B cell (primary cell): Measurements from ENCODE around the gene SHB. TPM values are rescaled to one million over a fixed set of nuclear protein-coding genes. Genes with fewer than 3 reads are reported as not detected.

ENCODE experiments used
- ATAC-seq: fragments of 200-7000 bp; cut with Tn5 transposase; one replicate; pipeline ENCODE4 v1.10.0; 2021; ENCODE audit warnings: low read depth, mild to moderate bottlenecking, moderate number of reproducible peaks, moderate library complexity
- CTCF ChIA-PET: fragments of 350-600 bp; sonication (Branson Sonifier 250); formaldehyde crosslinking; loops from one replicate; lab custom pipeline; 2021; ENCODE audit warnings: antibody characterized with exemption, inconsistent platforms; lab: Charles Lee
- POLR2A ChIA-PET: fragments of 350-600 bp; sonication (Branson Sonifier 250); formaldehyde crosslinking; loops from one replicate; lab custom pipeline; 2021; ENCODE audit warnings: antibody characterized with exemption; lab: Charles Lee
- DNase-seq: peaks from one replicate; pipeline ENCODE4 v3.0.0; 2013
- H2AFZ ChIP-seq: 2 replicates; pipeline ENCODE4 v1.6.1; 2012; ENCODE audit warnings: mild to moderate bottlenecking, low read depth, low read length; ENCODE audit not compliant: insufficient read depth, poor library complexity, severe bottlenecking
- H3K27ac ChIP-seq, 2 donors: 1 replicate in 1 of 2; 2 replicates in 1 of 2; pipeline ENCODE4 v1.5.1; 2012 to 2013; ENCODE audit warnings: low read length in 2 of 2, mild to moderate bottlenecking in 2 of 2, moderate library complexity in 1 of 2
- H3K27me3 ChIP-seq, 4 experiments: fragments of 200-600 bp in 1 of 4; sonication (generic) in 1 of 4; replicated peaks in 1 of 4; 1 replicate in 2 of 4; 2 replicates in 2 of 4; pipeline versions ENCODE4 v1.6.1 to v1.7.0; 2013 to 2016; ENCODE audit warnings: low read length in 3 of 4, mild to moderate bottlenecking in 2 of 4, mixed read lengths in 1 of 4, moderate library complexity in 1 of 4; ENCODE audit not compliant: insufficient read depth in 4 of 4, control insufficient read depth in 3 of 4; ENCODE audit errors: control extremely low read depth in 1 of 4
- H3K36me3 ChIP-seq, 2 experiments: replicated peaks in 1 of 2; 1 replicate in 1 of 2; 2 replicates in 1 of 2; pipeline versions ENCODE4 v1.6.1 to v1.7.1; 2013; ENCODE audit warnings: low read length in 1 of 2; ENCODE audit not compliant: insufficient read depth in 2 of 2, control insufficient read depth in 1 of 2; ENCODE audit errors: control extremely low read depth in 1 of 2, extremely low read depth in 1 of 2
- H3K4me1 ChIP-seq, 2 donors: fragments of 200-600 bp in 1 of 2; sonication (generic) in 1 of 2; 1 replicate in 1 of 2; 2 replicates in 1 of 2; pipeline versions ENCODE4 v1.5.1 to v1.6.1; 2013 to 2017; ENCODE audit warnings: low read length in 2 of 2; ENCODE audit not compliant: control insufficient read depth in 2 of 2, insufficient read depth in 2 of 2
- H3K4me2 ChIP-seq: replicated peaks from 2 replicates; pipeline ENCODE3; 2012; ENCODE audit warnings: mild to moderate bottlenecking, low read depth, low read length; ENCODE audit not compliant: poor library complexity, severe bottlenecking
- H3K4me3 ChIP-seq, 5 experiments: fragments of 200-600 bp in 1 of 5; sonication (generic) in 1 of 5; 1 replicate in 3 of 5; 2 replicates in 2 of 5; pipeline versions ENCODE4 v1.5.1 to v1.7.0; 2011 to 2016; ENCODE audit warnings: low read length in 4 of 5, mild to moderate bottlenecking in 4 of 5, low read depth in 2 of 5, control low read depth in 1 of 5, moderate library complexity in 1 of 5; ENCODE audit not compliant: insufficient read depth in 1 of 5; ENCODE audit errors: control extremely low read depth in 1 of 5, extremely low read depth in 1 of 5
- H3K79me2 ChIP-seq: fragments of 200-600 bp; sonication (generic); one replicate; pipeline ENCODE4 v1.6.0; 2016; ENCODE audit warnings: low read length; ENCODE audit not compliant: control insufficient read depth, insufficient read depth
- H3K9ac ChIP-seq: fragments of 200-600 bp; sonication (generic); 2 replicates; pipeline ENCODE4 v1.6.1; 2017; ENCODE audit warnings: mild to moderate bottlenecking, low read length, moderate library complexity
- H3K9me3 ChIP-seq, 3 donors: one replicate each; pipeline versions ENCODE4 v1.6.1 to v1.7.1; 2013; ENCODE audit warnings: low read length in 2 of 3; ENCODE audit not compliant: control insufficient read depth in 2 of 3, insufficient read depth in 1 of 3; ENCODE audit errors: control extremely low read depth in 1 of 3
- H4K20me1 ChIP-seq: 2 replicates; pipeline ENCODE4 v1.6.0; 2012; ENCODE audit warnings: mild to moderate bottlenecking, low read length; ENCODE audit not compliant: insufficient read depth, control insufficient read depth, poor library complexity, severe bottlenecking
- H3K27ac Mint-ChIP-seq: one replicate; pipeline ENCODE4 v1.8.0; 2021; ENCODE audit warnings: mixed read lengths
- H3K27me3 Mint-ChIP-seq: one replicate; pipeline ENCODE4 v1.8.0; 2021; ENCODE audit warnings: mixed read lengths
- H3K4me1 Mint-ChIP-seq: one replicate; pipeline ENCODE4 v1.8.0; 2021; ENCODE audit warnings: mixed read lengths
- H3K4me3 Mint-ChIP-seq: one replicate; pipeline ENCODE4 v1.8.0; 2021; ENCODE audit warnings: mixed read lengths
- H3K9me3 Mint-ChIP-seq: one replicate; pipeline ENCODE4 v1.8.0; 2022; ENCODE audit warnings: mixed read lengths; ENCODE audit not compliant: insufficient read depth
- CTCF ChIP-seq: fragments of 200-600 bp; IDR thresholded peaks from one replicate; pipeline ENCODE4 v1.8.0; 2022; ENCODE audit warnings: antibody characterized with exemption, mild to moderate bottlenecking
- EZH2 ChIP-seq: IDR thresholded peaks from 2 replicates; pipeline ENCODE4 v1.6.1; 2012; ENCODE audit warnings: borderline replicate concordance, low read depth, mild to moderate bottlenecking, moderate library complexity, low read length; ENCODE audit not compliant: insufficient read depth, poor library complexity, severe bottlenecking
- WGBS: methylation state at CpG from one replicate; pipeline ENCODE4 v1.1.5; 2013; ENCODE audit warnings: missing lambda C conversion rate; ENCODE audit not compliant: insufficient coverage; 5-methylcytosine and 5-hydroxymethylcytosine counted together
- intact Hi-C: fragments of 100-400 bp; cut with micrococcal nuclease; formaldehyde crosslinking; loops from one replicate; pipeline ENCODE4 v1.10.0; 2022
- polyA plus RNA-seq: library from polyadenylated mRNA; depleted of rRNA; stranded (reverse); fragments of >200 nt; gene quantifications from 2 replicates; pipeline ENCODE4 v1.2.3, GENCODE V29; 2012
- total RNA-seq, 2 donors: library from RNA; stranded (reverse); fragments of 120-200 nt in 1 of 2; gene quantifications; 1 replicate in 1 of 2; 2 replicates in 1 of 2; pipeline versions ENCODE4 v1.2.3 to v1.2.4, GENCODE V29; 2013 to 2022

SHB gene
- total and polyA plus RNA-seq, 2 donors (not counting 1 experiment from before 2014, with no cell fraction given), result 0.06 to 1.9 TPM

GRCh38 chr9:37931592-37931991 lies 137.4 kb downstream of the SHB start:
- no peaks in the 10 kb centered on the region for H3K4me1 Mint-ChIP-seq
- H3K4me1 ChIP-seq, result no peaks in the 10 kb centered on the region
- WGBS, result no CpG with 5 or more reads among the region's 5 CpGs
- no peak overlapping the region for H3K27ac Mint-ChIP-seq
- TF ChIP-seq EZH2, result no peak
- no peak for TF ChIP-seq CTCF
- no peak for ATAC-seq
- no peaks in the 10 kb centered on the region for H3K27me3 ChIP-seq
- H3K27ac ChIP-seq, result no peak overlapping the region
- H3K9me3 Mint-ChIP-seq, result no peaks in the 10 kb centered on the region
- no peaks in the 10 kb centered on the region for H3K79me2 ChIP-seq
- DNase-seq, result no peak
- peaks cover 0 to 4% (median 4%) of the 10 kb centered on the region in 3 donors for H3K9me3 ChIP-seq
- CTCF ChIA-PET, result no interaction called here
- intact Hi-C loops, result no loop called here
- H3K4me3 ChIP-seq, result no peak overlapping the region
- no peaks in the 10 kb centered on the region for H3K36me3 ChIP-seq
- POLR2A ChIA-PET, result no interaction called here
- H3K4me3 Mint-ChIP-seq, result no peak overlapping the region
- no peak overlapping the region for H3K9ac ChIP-seq
- H3K4me2 ChIP-seq, result no peak overlapping the region
- no peaks in the 10 kb centered on the region for H4K20me1 ChIP-seq
- H3K27me3 Mint-ChIP-seq, result peaks cover 3% of the 10 kb centered on the region
- H2AFZ ChIP-seq, result no peak overlapping the region

- no peak overlapping the region for H3K4me3 Mint-ChIP-seq
- H3K27ac Mint-ChIP-seq, result no peak overlapping the region
- ATAC-seq, result no peak
- POLR2A ChIA-PET, result no interaction called here
- Histone ChIP-seq H3K36me3 (no peaks in the 10 kb centered on the region), H3K4me2 (no peak overlapping the region), H3K27me3 (no peaks in the 10 kb centered on the region), H3K27ac (no peak overlapping the region), H3K4me1 (no peaks in the 10 kb centered on the region), H2AFZ (no peak overlapping the region), H3K4me3 (no peak overlapping the region), H3K9ac (no peak overlapping the region), H4K20me1 (no peaks in the 10 kb centered on the region), H3K9me3 (peaks cover 0 to 4% (median 4%) of the 10 kb centered on the region in 3 donors), H3K79me2 (no peaks in the 10 kb centered on the region)
- no peaks in the 10 kb centered on the region for H3K9me3 Mint-ChIP-seq
- H3K4me1 Mint-ChIP-seq, result no peaks in the 10 kb centered on the region
- intact Hi-C loops, result no loop called here
- no peak for TF ChIP-seq CTCF
- no peak for TF ChIP-seq EZH2
- no peak for DNase-seq
- 54% methylated on average over 11 of the region's 11 CpGs for WGBS
- CTCF ChIA-PET, result interaction anchor here (0.9 kb wide), 1 partner anchor 16 kb away, joined by 3 read pairs; no protein-coding TSS in a partner anchor
- H3K27me3 Mint-ChIP-seq, result peaks cover 7% of the 10 kb centered on the region
These were observed 139.6 kb downstream of the SHB start for GRCh38 chr9:37929441-37929895.
